Measurements from ENCODE around the gene HMGN4. TPM values are rescaled to one million over a fixed set of nuclear protein-coding genes. Genes with fewer than 3 reads are reported as not detected.
A peak's percentile ranks its signal among the peaks of the same experiment; 100 is the strongest.

The HMGN4 gene
- total RNA-seq, 1 donor from 2014 or later, result 74.5 TPM

GRCh38 chr6:26554447-26554696 lies 16.2 kb downstream of the HMGN4 start:
- Mint-ChIP-seq H3K9me3 (no peaks in the 10 kb centered on the region), H3K36me3 (ENCODE audit: low read depth) (peaks cover 5% of the 10 kb centered on the region), H3K27ac (no peak overlapping the region), H3K27me3 (no peaks in the 10 kb centered on the region), H3K4me3 (no peak overlapping the region), H3K4me1 (peaks cover 28% of the 10 kb centered on the region)
- intact Hi-C loops (cut with micrococcal nuclease), result loop anchor here (1.0 to 10.0 kb wide), 10 partner anchors 14 to 1283 kb away; partner anchors contain the start of genes ABT1 and ZNF184
- no peak for DNase-seq
- no peak for ATAC-seq (ENCODE audit: low read depth)
- ChIA-PET POLR2A (interaction anchor here (0.7 to 3.7 kb wide), 18 partner anchors 10 to 1339 kb away, joined by 3 to 57 read pairs (median 6); partner anchors contain the start of gene HMGN4), CTCF (interaction anchor here (1.0 to 2.7 kb wide), 5 partner anchors 8 to 41 kb away, joined by 4 to 12 read pairs (median 10); partner anchors contain the start of gene HMGN4)
- no peak for TF ChIP-seq CTCF (IDR thresholded peaks at IDR 0.05)

- peaks cover 5% of the 10 kb centered on the region for H3K36me3 Mint-ChIP-seq (ENCODE audit: low read depth)
These were observed 16.7 kb downstream of the HMGN4 start for GRCh38 chr6:26554697-26555504.

GRCh38 chr6:26555505-26556262 lies 17.5 kb downstream of the HMGN4 start:
- DNase-seq, result no peak
- intact Hi-C loops (cut with micrococcal nuclease), result loop anchor here (10.0 kb wide), 1 partner anchor 919 kb away; the partner anchor contains the start of gene ZNF184
- TF ChIP-seq CTCF (IDR thresholded peaks at IDR 0.05), result no peak
- Mint-ChIP-seq H3K4me1 (peaks cover 18% of the 10 kb centered on the region), H3K4me3 (peak overlapping the region; percentile 76), H3K36me3 (ENCODE audit: low read depth) (peaks cover 2% of the 10 kb centered on the region), H3K27me3 (no peaks in the 10 kb centered on the region), H3K27ac (peak overlapping the region; percentile 63), H3K9me3 (no peaks in the 10 kb centered on the region)
- CTCF ChIA-PET, result interaction anchor here (0.8 to 2.7 kb wide), 4 partner anchors 13 to 18 kb away, joined by 3 to 12 read pairs (median 8); partner anchors contain the start of gene HMGN4
- POLR2A ChIA-PET, result interaction anchor here (0.9 to 3.3 kb wide), 9 partner anchors 13 to 271 kb away, joined by 3 to 57 read pairs (median 9); partner anchors contain the start of gene HMGN4
- no peak for ATAC-seq (ENCODE audit: low read depth)

More at GRCh38 chr6:26554697-26555504, 16.7 kb downstream of the HMGN4 start:
- Mint-ChIP-seq H3K4me3 (peak overlapping the region; percentile 76), H3K27me3 (no peaks in the 10 kb centered on the region), H3K27ac (no peak overlapping the region), H3K9me3 (no peaks in the 10 kb centered on the region), H3K4me1 (peaks cover 25% of the 10 kb centered on the region)
- DNase-seq (no peak), ATAC-seq (ENCODE audit: low read depth) (peak; percentile 34)
- CTCF ChIA-PET, result interaction anchor here (0.6 to 2.7 kb wide), 5 partner anchors 13 to 80 kb away, joined by 3 to 12 read pairs (median 9); partner anchors contain the start of gene HMGN4
- POLR2A ChIA-PET, result interaction anchor here (0.5 to 3.7 kb wide), 13 partner anchors 14 to 1253 kb away, joined by 3 to 57 read pairs (median 7); partner anchors contain the start of gene HMGN4
- no peak for TF ChIP-seq CTCF (IDR thresholded peaks at IDR 0.05)
- intact Hi-C loops (cut with micrococcal nuclease), result loop anchor here (1.0 to 10.0 kb wide), 10 partner anchors 13 to 1282 kb away; partner anchors contain the start of genes ABT1 and ZNF184

GRCh38 chr6:26556263-26557070 lies 18.3 kb downstream of the HMGN4 start:
- no peak for ATAC-seq (ENCODE audit: low read depth)
- POLR2A ChIA-PET, result interaction anchor here (0.9 to 1.9 kb wide), 4 partner anchors 12 to 35 kb away, joined by 3 to 9 read pairs (median 4); no protein-coding TSS in a partner anchor
- Mint-ChIP-seq H3K27me3 (no peaks in the 10 kb centered on the region), H3K9me3 (no peaks in the 10 kb centered on the region), H3K4me1 (peaks cover 14% of the 10 kb centered on the region), H3K27ac (peak overlapping the region; percentile 63), H3K4me3 (peak overlapping the region; percentile 17), H3K36me3 (ENCODE audit: low read depth) (peaks cover 2% of the 10 kb centered on the region)
- no peak for TF ChIP-seq CTCF (IDR thresholded peaks at IDR 0.05)
- CTCF ChIA-PET, result interaction anchor here (1.1 kb wide), 1 partner anchor 18 kb away, joined by 3 read pairs; the partner anchor contains the start of gene HMGN4
- intact Hi-C loops (cut with micrococcal nuclease), result loop anchor here (10.0 kb wide), 1 partner anchor 918 kb away; the partner anchor contains the start of gene ZNF184
- no peak for DNase-seq

Measured in activated B cell treated with CpG ODN at 0.5 μM for 24 hours (primary cell).